IPS-18c (cell line): ENCODE measurements around the gene DHRS13.
"Not testable (repeated sequence)": the region's sequence is repeated elsewhere in the genome, so short reads cannot be mapped to it uniquely, and the experiment has no call there.

ENCODE experiments used
- H3K4me3 ChIP-seq: 2 replicates; pipeline ENCODE4 v1.7.0; 2013; ENCODE audit warnings: low read depth, mild to moderate bottlenecking, low read length, moderate library complexity; ENCODE audit not compliant: insufficient read depth
- H3K9me3 ChIP-seq: one replicate; pipeline ENCODE4 v1.6.1; 2013; ENCODE audit warnings: mild to moderate bottlenecking, low read length, moderate library complexity; ENCODE audit not compliant: control insufficient read depth, insufficient read depth

Gene DHRS13

GRCh38 chr17:28896491-28896883 is 6.4 kb downstream of the DHRS13 start:
- no peaks in the 10 kb centered on the region for H3K9me3 ChIP-seq
- H3K4me3 ChIP-seq, result peak overlapping the region; percentile 92

GRCh38 chr17:28895794-28896447 is 7.0 kb downstream of the DHRS13 start:
- H3K4me3 ChIP-seq, result peak overlapping the region; percentile 92

GRCh38 chr17:28893248-28894183 is 9.4 kb downstream of the DHRS13 start:
- not testable (repeated sequence) for H3K9me3 ChIP-seq, H3K4me3 ChIP-seq

More at GRCh38 chr17:28895794-28896447, 7.0 kb downstream of the DHRS13 start:
- no peaks in the 10 kb centered on the region for H3K9me3 ChIP-seq

- H3K4me3 ChIP-seq, result no peak overlapping the region
- H3K9me3 ChIP-seq, result no peaks in the 10 kb centered on the region
These were observed 10.9 kb downstream of the DHRS13 start for GRCh38 chr17:28892024-28892423.

GRCh38 chr17:28891201-28891600 is 11.7 kb downstream of the DHRS13 start:
- no peaks in the 10 kb centered on the region for H3K9me3 ChIP-seq
- no peak overlapping the region for H3K4me3 ChIP-seq

- no peaks in the 10 kb centered on the region for H3K9me3 ChIP-seq
- no peak overlapping the region for H3K4me3 ChIP-seq
These were observed 12.9 kb downstream of the DHRS13 start for GRCh38 chr17:28889996-28890395.

GRCh38 chr17:28888832-28889231 is 14.0 kb downstream of the DHRS13 start:
- no peak overlapping the region for H3K4me3 ChIP-seq
- no peaks in the 10 kb centered on the region for H3K9me3 ChIP-seq

GRCh38 chr17:28887871-28888471 is 14.9 kb downstream of the DHRS13 start:
- Histone ChIP-seq H3K4me3 (no peak overlapping the region), H3K9me3 (no peaks in the 10 kb centered on the region)

GRCh38 chr17:28885951-28886350 is 16.9 kb downstream of the DHRS13 start:
- H3K4me3 ChIP-seq, result no peak overlapping the region
- H3K9me3 ChIP-seq, result no peaks in the 10 kb centered on the region

- H3K9me3 ChIP-seq, result no peaks in the 10 kb centered on the region
- H3K4me3 ChIP-seq, result no peak overlapping the region
These were observed 17.5 kb downstream of the DHRS13 start for GRCh38 chr17:28885363-28885762.

GRCh38 chr17:28883967-28884702 is 18.7 kb downstream of the DHRS13 start:
- Histone ChIP-seq H3K4me3 (no peak overlapping the region), H3K9me3 (no peaks in the 10 kb centered on the region)

GRCh38 chr17:28882154-28882895 is 20.6 kb downstream of the DHRS13 start:
- Histone ChIP-seq H3K9me3 (no peaks in the 10 kb centered on the region), H3K4me3 (no peak overlapping the region)

- no peaks in the 10 kb centered on the region for H3K9me3 ChIP-seq
- H3K4me3 ChIP-seq, result no peak overlapping the region
These were observed 21.3 kb downstream of the DHRS13 start for GRCh38 chr17:28881533-28882056.

- H3K9me3 ChIP-seq, result no peaks in the 10 kb centered on the region
These were observed 22.3 kb downstream of the DHRS13 start for GRCh38 chr17:28880572-28880945.

GRCh38 chr17:28879886-28880571 is 22.9 kb downstream of the DHRS13 start:
- Histone ChIP-seq H3K9me3 (no peaks in the 10 kb centered on the region), H3K4me3 (no peak overlapping the region)

More at GRCh38 chr17:28880572-28880945, 22.3 kb downstream of the DHRS13 start:
- H3K4me3 ChIP-seq, result no peak overlapping the region

- Histone ChIP-seq H3K4me3 (no peak overlapping the region), H3K9me3 (no peaks in the 10 kb centered on the region)
These were observed 23.9 kb downstream of the DHRS13 start for GRCh38 chr17:28878981-28879380.
